Anterior cingulate cortex (tissue), 58 donors: Measurements from ENCODE around the gene RPS6KA2.

ENCODE experiments used
- DNase-seq, 58 donors: peaks; one replicate each; lab custom pipeline; 2025; lab: John Stamatoyannopoulos, UW

Gene RPS6KA2

GRCh38 chr6:166560222-166560621 is 66.8 kb downstream of the RPS6KA2 start:
- DNase-seq: no peak

- no peak for DNase-seq
These were observed 67.4 kb downstream of the RPS6KA2 start for GRCh38 chr6:166559662-166560061.

DNA sequence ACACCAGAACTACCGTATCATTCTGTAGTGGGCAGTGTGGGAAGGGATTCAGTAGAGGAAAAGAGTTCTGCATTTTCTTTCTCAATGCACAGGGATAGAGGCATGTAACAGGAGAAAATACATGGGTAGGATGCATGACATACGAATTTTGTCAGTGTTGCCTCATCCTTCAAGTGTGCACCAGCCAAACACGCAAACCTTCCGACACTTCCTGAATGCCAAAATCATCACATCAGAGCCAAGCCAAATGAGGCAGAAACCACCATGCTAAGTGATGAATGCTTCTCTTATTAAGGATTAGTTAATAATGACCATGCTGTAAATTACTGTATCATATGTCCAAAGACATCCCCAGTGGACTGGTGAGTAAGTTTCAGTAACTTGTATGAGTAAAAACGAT is 67.8 kb downstream of the RPS6KA2 start:
- DNase-seq: no peak

GRCh38 chr6:166558156-166559005 is 68.7 kb downstream of the RPS6KA2 start:
- no peak for DNase-seq

GRCh38 chr6:166556863-166557322 is 70.2 kb downstream of the RPS6KA2 start:
- peak; percentile 45 to 98 (median 88) for DNase-seq

- no peak for DNase-seq
These were observed 70.7 kb downstream of the RPS6KA2 start for GRCh38 chr6:166556336-166556735.

DNA sequence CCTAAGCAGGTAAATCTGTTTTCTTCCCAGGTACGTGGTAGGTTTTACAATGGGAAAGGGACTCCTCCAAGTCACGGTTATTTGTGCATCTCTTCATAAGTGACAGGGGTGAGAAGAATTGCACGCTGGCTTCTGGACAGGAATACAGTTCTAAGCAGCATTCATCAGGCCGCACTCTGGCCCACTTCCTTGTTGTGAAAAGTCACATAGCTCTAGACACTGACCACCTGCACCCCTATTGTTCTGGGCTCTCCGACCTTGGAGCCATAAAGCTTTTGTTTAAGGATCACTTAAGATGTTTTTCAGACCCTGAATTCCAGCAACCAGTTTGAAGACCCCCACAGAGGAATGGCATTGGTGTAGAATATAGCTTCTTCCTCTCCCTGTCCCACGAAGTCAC is 72.0 kb downstream of the RPS6KA2 start:
- peak in 1 of 58 donors; percentile 22 for DNase-seq

GRCh38 chr6:166554316-166554715 is 72.7 kb downstream of the RPS6KA2 start:
- peak in 1 of 58 donors; percentile 27 for DNase-seq

- peak in 30 of 58 donors; percentile 12 to 74 (median 44) for DNase-seq
These were observed 73.3 kb downstream of the RPS6KA2 start for GRCh38 chr6:166553563-166554271.

- DNase-seq: no peak
These were observed 74.5 kb downstream of the RPS6KA2 start for GRCh38 chr6:166552600-166552999.

DNA sequence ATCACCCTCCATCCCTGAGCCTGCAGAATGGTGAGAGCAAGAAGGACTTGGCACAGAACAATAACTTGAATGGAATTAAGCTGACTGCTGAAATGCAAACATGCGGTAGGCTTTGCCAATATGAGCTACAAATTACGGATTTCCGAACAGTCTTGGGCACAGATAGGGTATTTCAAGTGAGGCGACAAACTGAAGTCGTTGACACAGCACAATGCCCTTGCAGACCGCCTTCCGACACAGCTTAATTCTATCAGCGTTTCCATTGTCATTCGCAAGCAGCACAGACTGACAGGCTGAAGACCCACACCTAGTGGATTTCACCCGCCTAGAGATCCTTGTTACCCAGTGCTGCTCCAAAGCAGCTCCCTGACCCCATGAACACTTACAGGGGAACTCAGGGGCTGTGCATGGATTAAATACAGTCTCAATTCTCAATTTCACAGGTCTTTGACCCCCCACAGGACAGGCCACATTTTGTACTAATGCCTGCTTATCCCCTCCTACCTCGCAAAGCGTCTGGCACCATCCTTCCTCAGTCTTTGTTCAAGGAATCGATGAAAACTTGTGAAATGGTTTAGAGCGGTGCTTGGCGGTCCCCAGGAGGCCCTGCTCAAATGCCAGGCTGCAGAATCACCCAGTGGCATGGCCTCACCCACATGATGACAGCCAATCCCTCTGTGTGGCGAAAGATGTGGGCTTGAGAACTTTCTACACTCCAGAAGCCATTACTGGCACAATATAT is 75.1 kb downstream of the RPS6KA2 start:
- no peak for DNase-seq

DNA sequence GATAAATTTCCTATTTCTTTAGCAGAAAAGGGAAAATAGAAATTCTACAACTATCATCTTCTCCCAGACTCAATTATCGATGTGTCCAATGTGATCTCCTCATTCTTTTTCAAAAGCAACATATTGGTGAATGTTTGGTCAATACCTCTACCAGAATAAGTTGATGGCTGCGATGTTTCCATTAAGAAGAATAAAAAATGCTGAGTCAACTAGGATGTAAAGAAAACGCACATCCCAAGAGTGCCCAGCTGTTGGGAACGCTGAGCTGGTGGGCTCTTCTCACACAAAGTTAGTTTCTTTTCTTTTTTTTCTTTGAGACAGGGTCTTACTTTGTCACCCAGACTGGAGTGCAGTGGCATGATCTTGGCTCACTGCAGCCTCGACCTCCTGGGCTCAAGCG is 80.4 kb downstream of the RPS6KA2 start:
- no peak for DNase-seq

- DNase-seq: peak in 2 of 58 donors; percentile 32 to 42
These were observed 81.7 kb downstream of the RPS6KA2 start for GRCh38 chr6:166545156-166546034.

DNA sequence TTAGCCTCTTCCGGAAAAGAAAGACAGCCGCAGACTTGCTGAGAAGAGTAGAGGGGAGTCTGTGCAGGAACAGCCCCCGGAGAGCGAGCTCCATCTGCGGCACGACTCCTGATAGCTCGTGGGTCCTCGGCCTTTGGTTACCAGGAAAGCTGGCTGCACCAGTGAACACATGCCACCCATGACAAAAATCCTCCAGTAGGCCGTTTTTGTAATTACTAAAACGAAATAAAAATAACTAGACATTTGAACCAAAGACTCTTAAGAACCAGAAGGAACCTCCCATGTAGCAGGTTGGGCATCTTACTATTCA is 82.8 kb downstream of the RPS6KA2 start:
- DNase-seq: no peak

DNA sequence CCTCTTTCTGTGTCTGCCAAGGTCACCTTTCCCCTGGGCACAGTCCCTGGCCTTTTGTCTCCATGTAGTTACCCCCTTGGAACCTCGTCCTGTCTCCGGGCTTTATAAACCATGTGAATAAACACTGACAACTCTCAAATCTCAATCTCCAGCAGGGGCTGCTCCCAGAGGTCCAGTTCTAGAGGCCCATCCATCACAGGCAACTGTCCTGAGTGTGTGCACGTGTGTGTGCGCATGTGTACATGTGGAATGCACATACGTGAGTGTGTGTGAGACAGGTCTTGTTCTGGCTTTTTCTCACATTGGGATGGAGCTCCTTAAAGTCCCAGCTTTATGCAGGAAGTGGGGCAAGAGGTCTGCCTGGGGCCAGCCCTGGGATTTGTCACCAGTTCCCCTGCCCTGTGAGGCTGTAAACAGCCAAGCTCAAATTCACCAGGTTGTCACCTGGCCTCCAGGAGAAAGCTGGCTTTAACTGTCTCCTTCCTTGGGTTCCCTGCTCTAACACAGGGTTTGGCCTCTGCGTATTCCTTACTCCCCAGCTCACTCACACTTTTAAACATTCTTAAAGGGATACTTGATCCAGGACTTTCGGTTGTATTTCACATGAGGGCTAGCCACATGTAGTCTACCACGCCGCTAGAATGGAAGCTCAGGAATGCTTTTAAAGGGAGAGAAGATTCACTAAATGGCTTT is 83.3 kb downstream of the RPS6KA2 start:
- DNase-seq: no peak

- no peak for DNase-seq
These were observed 84.5 kb downstream of the RPS6KA2 start for GRCh38 chr6:166542580-166542912.

GRCh38 chr6:166541876-166542579 is 85.0 kb downstream of the RPS6KA2 start:
- DNase-seq: no peak

- no peak for DNase-seq
These were observed 85.7 kb downstream of the RPS6KA2 start for GRCh38 chr6:166541366-166541765.
